ENCODE results near the gene GSG1.

Gene GSG1

GRCh38 chr12:13103391-13104033 is at the start of gene GSG1:
TSS of gene GSG1 (minus strand) at chr12:13103667. CDS start at chr12:13103512, 155 bp downstream.
- DNase-seq, result peak; percentile 37

- no peak for DNase-seq
Measured at GRCh38 chr12:13153180-13153579, 49.7 kb upstream of the GSG1 start.

- no peak for DNase-seq
Measured at GRCh38 chr12:13152756-13153155, 49.3 kb upstream of the GSG1 start.

GRCh38 chr12:13152281-13152680 is 48.8 kb upstream of the GSG1 start:
- DNase-seq, result no peak

- no peak for DNase-seq
Measured at GRCh38 chr12:13149411-13149810, 45.9 kb upstream of the GSG1 start.

GRCh38 chr12:13148485-13148847 is 45.0 kb upstream of the GSG1 start:
- DNase-seq, result no peak

- DNase-seq, result peak; percentile 78
Measured at GRCh38 chr12:13147688-13148484, 44.4 kb upstream of the GSG1 start.

GRCh38 chr12:13146336-13146938 is 43.0 kb upstream of the GSG1 start:
- no peak for DNase-seq

- DNase-seq, result no peak
Measured at GRCh38 chr12:13144266-13144828, 40.9 kb upstream of the GSG1 start.

GRCh38 chr12:13142747-13143146 is 39.3 kb upstream of the GSG1 start:
- no peak for DNase-seq

- DNase-seq, result no peak
Measured at GRCh38 chr12:13141686-13142085, 38.2 kb upstream of the GSG1 start.

- peak; percentile 98 for DNase-seq
Measured at GRCh38 chr12:13135371-13136178, 32.1 kb upstream of the GSG1 start.

- DNase-seq, result no peak
Measured at GRCh38 chr12:13133886-13134285, 30.4 kb upstream of the GSG1 start.

GRCh38 chr12:13130981-13131380 is 27.5 kb upstream of the GSG1 start:
- DNase-seq, result no peak

- DNase-seq, result no peak
Measured at GRCh38 chr12:13128291-13128965, 25.0 kb upstream of the GSG1 start.

GRCh38 chr12:13127444-13127843 is 24.0 kb upstream of the GSG1 start:
- DNase-seq, result no peak

GRCh38 chr12:13126494-13126893 is 23.0 kb upstream of the GSG1 start:
- DNase-seq, result no peak

- DNase-seq, result no peak
Measured at GRCh38 chr12:13125996-13126395, 22.5 kb upstream of the GSG1 start.

GRCh38 chr12:13124656-13125505 is 21.4 kb upstream of the GSG1 start:
- peak; percentile 91 for DNase-seq

- DNase-seq, result no peak
Measured at GRCh38 chr12:13121568-13121967, 18.1 kb upstream of the GSG1 start.

GRCh38 chr12:13120413-13120812 is 16.9 kb upstream of the GSG1 start:
- DNase-seq, result no peak
